GM21737 (cell line): Measurements from ENCODE around the gene POMGNT2.

ENCODE experiments used
- ATAC-seq: cut with Tn5 transposase; IDR thresholded peaks from one replicate; pipeline ENCODE4 v1.9.1; 2021; ENCODE audit warnings: mild to moderate bottlenecking, moderate library complexity; ENCODE audit not compliant: unreplicated experiment

Gene POMGNT2

GRCh38 chr3:43104039-43104438 lies 1.8 kb downstream of the POMGNT2 start:
- no peak for ATAC-seq

DNA sequence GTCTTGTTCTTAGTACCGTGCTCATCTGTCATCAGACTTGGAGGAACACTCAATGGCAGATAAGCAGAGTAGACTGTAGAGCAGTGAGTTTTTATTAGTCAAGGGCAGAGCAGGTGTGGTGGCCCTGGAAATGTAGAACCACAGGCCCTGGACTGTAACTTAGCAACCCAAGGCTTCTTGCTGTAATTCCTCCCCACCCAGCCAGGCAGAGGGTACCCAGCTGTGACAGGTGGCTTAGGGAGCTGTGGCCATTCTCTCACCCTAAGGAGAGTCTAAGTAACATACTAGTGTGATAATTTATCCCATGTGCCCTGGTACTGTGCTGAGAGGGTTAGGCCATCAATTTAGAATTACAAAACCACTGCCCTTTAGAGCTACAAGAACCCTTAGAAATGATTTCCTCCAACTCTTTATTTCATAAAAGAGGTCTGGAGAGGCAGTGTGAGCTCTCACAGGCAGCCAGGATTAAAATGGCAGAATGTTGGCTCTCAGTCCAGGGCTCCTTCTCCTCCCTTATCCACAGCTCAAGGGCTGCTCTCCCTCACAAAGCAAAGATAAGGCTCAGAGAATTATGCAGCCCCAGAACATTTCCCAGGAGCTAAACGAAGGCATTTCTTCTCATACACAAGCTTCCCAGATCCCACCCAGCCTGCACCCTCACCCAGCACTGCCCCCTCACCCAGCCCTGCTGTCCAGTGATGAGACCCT lies 3.0 kb downstream of the POMGNT2 start:
- no peak for ATAC-seq

- no peak for ATAC-seq
Observed at GRCh38 chr3:43098761-43099160, 7.1 kb downstream of the POMGNT2 start.

- no peak for ATAC-seq
Observed at GRCh38 chr3:43097400-43098080, 8.3 kb downstream of the POMGNT2 start.

- no peak for ATAC-seq
Observed at GRCh38 chr3:43096761-43097160, 9.1 kb downstream of the POMGNT2 start.

- no peak for ATAC-seq
Observed at GRCh38 chr3:43095370-43095769, 10.5 kb downstream of the POMGNT2 start.

DNA sequence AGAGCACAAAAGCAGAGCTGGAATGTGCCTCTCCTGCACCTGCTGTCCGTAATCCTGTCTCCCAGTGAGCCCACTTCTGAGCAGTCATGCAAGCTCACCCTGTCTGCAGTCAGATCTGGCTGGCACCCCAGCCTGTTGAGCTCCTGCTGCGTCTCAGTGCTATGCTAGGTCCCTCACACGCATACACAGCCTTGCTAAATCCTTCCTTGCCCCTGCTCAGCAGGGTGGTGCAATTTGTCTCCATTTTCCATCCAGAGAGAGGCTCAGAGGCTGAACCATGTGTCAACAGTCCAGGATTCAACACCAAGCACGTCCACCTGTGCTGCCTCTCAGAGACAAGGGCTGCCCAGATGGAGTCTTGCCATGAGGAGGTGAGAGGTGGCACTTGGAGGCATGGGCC lies 11.0 kb downstream of the POMGNT2 start:
- ATAC-seq = no peak

GRCh38 chr3:43094381-43094780 lies 11.5 kb downstream of the POMGNT2 start:
- ATAC-seq = no peak

DNA sequence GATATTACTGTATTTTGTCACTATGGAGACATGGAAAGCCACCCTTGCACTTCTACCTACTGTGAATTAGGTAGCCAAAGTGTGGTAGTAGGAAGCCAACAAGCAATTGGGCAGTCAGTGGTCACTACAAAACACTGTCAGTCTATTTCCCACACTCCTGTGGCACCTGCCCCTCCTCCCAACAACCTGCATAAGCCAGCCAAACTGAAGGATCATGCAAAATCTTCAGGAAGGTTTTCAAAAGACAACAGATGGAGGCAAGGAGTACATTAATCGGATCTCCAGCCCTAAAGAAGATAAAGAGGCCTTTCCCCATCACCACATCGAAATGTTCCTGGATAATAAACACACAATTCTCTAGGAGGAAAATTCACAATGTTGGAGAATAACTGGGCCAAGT lies 11.9 kb downstream of the POMGNT2 start:
- ATAC-seq = no peak

DNA sequence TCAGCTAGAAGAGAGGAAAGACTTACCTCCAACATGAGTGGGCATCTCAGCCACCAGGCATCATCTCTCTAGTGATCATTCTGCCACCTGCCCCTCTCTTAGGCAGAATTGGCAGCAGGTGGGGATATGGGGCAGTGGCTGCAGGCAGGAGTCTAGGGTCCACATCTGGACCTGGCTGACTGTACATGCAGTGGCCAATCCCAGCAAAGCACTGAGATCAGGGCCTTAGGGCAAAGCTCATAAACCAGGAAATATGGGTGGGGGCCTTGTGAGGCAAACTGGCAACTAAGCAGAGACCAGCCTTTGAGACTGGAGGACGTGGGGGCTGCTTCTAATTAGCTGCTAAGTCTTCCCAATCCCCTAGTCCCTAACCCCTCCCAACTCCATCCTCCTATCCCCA lies 12.9 kb downstream of the POMGNT2 start:
- ATAC-seq = no peak

GRCh38 chr3:43091481-43091880 lies 14.4 kb downstream of the POMGNT2 start:
- ATAC-seq = no peak

DNA sequence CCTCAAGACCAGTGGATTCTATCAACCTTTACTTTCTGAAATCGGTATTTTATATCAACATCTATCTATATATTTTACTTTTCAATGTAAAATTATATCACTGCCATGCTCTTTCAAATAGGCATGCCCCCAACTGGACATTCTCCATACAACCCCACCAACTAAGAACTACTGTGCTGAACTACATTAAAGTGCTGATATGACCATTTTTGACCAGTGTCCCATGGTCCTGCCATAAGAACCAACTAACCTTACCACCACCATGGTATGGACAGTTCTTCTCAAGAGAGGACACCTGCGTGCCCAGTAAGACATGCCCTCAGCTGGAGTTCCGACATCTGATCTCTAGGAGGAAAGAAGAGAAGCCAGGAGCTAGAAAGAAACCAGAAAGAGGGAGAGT lies 15.6 kb downstream of the POMGNT2 start:
- no peak for ATAC-seq

DNA sequence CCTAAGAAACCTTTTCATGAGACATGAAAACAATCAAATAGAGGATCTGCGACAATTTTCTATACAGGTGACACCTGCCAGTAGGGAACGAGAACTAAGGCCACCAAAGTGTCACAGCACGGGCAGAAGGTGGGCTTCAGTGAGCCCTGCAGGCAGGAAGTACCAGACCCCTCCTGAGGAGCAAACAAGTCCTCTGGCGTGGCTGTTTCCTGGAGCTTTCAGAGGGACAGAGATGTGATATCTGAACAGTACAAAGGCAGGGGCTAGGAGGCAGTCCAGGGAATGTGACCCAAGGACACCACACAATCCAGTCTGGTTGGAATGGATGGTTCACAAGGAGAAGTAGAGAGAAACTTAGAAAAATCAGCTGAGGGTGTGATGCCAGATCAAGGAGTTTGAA lies 16.8 kb downstream of the POMGNT2 start:
- ATAC-seq = no peak

DNA sequence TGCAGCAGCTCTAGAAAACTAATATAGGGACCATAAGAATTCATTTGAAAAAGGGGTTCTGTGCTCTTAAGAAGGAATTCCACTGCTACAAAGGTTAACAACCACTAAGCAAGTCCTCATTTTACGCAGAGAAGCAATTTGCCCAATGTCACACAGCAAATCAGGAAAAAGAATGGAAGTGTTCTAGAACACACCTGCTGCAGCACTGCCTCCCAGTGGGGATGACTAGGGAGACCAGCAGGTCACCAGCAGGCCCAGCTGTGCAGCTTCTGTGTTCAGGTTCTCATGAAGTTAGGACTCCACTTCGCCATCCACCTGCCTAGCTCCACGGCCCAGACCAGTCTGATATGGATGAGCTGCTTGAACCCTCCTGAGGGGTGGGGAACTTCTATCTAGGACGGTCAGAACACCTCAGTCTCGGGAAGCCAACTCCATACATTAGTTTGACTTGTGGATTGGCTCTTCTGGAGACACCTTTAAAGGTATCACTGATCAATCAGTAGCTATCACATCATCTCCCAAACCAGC lies 18.6 kb downstream of the POMGNT2 start:
- ATAC-seq = no peak

- ATAC-seq = no peak
Observed at GRCh38 chr3:43086460-43087165, 19.3 kb downstream of the POMGNT2 start.

DNA sequence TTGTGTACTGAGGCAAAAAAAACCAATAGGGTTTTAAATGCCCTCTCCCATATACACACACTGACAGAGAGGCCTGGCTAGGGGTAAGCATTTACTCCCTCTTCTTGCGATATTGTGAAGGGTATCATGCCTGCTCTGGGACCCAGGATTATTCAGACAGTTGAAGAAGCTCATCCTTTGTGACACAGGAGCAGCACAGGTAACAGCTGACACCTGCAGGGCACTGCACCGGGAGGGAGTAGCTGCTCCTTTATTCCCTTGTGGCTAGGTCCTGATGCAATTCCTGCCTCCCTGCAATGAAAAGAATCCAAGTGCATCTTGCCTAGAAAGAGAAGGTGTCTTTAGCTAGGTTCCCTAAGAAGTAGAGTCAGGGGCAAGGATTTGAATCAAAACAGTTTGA lies 23.4 kb downstream of the POMGNT2 start:
- no peak for ATAC-seq

DNA sequence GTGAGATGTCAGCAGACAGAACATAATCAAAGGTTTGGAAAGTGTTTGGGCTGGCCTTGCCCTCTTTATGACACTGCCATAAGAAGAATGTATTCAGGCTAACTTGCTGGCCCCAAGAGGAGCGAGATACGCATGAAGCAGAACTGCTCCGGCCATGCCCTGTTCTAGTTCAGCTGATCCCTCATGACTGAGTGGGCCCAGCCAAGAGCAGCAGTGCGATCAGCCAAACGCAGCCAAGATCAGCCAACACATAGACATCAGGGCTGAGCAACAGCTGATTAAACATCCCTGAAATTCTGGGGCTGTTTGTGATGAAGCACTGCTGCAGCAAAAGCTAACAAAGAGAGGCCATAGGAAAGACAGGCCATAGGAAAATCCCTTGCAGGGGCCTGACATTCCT lies 24.1 kb downstream of the POMGNT2 start:
- ATAC-seq = no peak

DNA sequence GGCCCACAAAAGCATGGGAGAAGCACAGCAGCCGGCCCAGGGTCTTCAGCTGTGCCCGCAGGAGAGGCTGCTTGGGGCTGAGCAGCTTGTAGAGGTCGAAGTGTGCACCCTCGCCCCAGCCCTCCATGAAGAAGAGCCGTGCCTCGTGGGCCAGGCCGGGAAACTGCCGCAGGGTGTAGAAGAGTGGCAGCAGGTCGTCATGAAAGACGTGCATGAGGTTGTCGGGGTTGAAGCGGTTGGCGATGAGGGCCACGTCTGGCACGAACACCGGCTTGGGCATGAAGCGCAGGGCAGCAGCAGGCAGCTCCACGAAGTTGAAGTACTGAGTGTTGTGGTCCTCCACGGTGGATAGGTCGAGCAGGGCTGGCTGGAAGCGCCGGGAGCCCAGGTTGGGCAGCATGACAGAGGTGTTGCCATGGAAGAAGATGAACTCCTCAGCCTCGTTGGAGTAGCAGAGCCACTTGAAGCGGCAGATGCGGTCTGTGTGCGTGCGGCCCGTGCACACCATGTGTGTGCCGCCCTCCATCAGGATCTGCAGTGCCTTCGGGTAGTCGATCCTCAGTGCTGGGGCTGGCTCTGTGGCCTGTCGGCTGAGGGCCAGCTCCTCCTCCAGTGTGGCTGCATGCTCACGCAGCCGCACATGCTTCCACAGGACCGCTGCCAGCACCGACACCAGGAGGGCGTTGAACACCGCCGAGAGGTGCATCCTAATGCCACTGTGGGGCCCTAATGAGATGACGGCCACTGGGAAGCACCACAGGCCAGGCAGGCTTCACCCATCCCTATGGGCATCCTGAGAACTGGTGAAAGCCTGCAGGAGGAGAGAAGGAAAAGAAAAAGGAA lies 24.9 kb downstream of the POMGNT2 start:
- no peak for ATAC-seq

GRCh38 chr3:43079536-43080332 lies 26.1 kb downstream of the POMGNT2 start:
- no peak for ATAC-seq

DNA sequence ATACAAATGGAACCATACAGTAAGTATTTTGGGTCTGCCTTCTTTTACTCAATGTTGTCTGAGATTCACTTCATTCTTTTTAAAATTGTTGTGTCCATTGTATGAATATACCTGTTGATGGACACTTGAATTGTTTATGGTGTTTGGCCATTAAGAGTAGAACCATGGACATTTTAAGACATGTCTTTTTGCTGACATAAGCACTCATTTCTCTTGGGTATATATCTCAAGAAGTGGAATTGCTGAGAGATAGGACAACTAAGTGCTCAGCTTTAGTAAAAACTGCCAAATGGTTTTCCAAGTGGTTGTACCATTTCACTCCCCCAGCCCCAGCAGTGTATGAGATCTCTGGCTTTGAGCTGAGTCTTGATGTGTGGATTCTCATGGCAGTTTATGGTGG lies 28.2 kb downstream of the POMGNT2 start:
- ATAC-seq = no peak
